SU-DHL-6 (cell line): ENCODE results near the gene PDLIM7.

Experiments
- H2AFZ ChIP-seq: fragments of 200-600 bp; sonication (generic); 2 replicates; pipeline ENCODE4 v1.6.1; 2014; ENCODE audit warnings: low read depth, mild to moderate bottlenecking, moderate library complexity, mixed read lengths, antibody characterized with exemption, low read length; ENCODE audit not compliant: severe bottlenecking
- H3F3A ChIP-seq: fragments of 200-600 bp; shearing (Covaris generic); 2 replicates; pipeline ENCODE4 v1.6.0; 2016; ENCODE audit warnings: antibody characterized with exemption, mild to moderate bottlenecking; ENCODE audit not compliant: insufficient read depth
- H3K27ac ChIP-seq: fragments of 200-600 bp; sonication (generic); 2 replicates; pipeline ENCODE4 v1.5.1; 2016; ENCODE audit warnings: low read depth, mild to moderate bottlenecking, low read length, moderate library complexity, mixed read lengths
- H3K27me3 ChIP-seq: fragments of 200-600 bp; sonication (generic), shearing (Covaris generic); 2 replicates; pipeline ENCODE4 v1.6.0; 2014; ENCODE audit warnings: mild to moderate bottlenecking, low read length
- H3K36me3 ChIP-seq: fragments of 200-600 bp; sonication (generic); 2 replicates; pipeline ENCODE4 v1.6.1; 2014; ENCODE audit warnings: mild to moderate bottlenecking, low read length, mixed read lengths
- H3K4me2 ChIP-seq: fragments of 300-600, 200-600 bp; shearing (Covaris generic), sonication (generic); 2 replicates; pipeline ENCODE4 v1.6.0; 2014; ENCODE audit warnings: low read length, low read depth, mild to moderate bottlenecking; ENCODE audit not compliant: poor library complexity, severe bottlenecking
- H3K4me3 ChIP-seq: fragments of 200-600 bp; sonication (generic); 2 replicates; pipeline ENCODE4 v1.5.1; 2014; ENCODE audit warnings: antibody characterized with exemption, low read length, mild to moderate bottlenecking, mixed read lengths; ENCODE audit not compliant: insufficient read depth, poor library complexity, severe bottlenecking
- H3K79me2 ChIP-seq: fragments of 200-600 bp; sonication (generic); 2 replicates; pipeline ENCODE4 v1.6.1; 2014; ENCODE audit warnings: mild to moderate bottlenecking, low read length, moderate library complexity; ENCODE audit not compliant: insufficient read depth
- H3K9ac ChIP-seq: fragments of 200-600 bp; sonication (generic); 2 replicates; pipeline ENCODE4 v1.7.0; 2014; ENCODE audit warnings: mild to moderate bottlenecking, low read length
- H3K9me2 ChIP-seq: fragments of 200-600 bp; sonication (generic); replicated peaks from 2 replicates; pipeline ENCODE4 v1.6.1; 2014; ENCODE audit warnings: low read length; ENCODE audit not compliant: insufficient read depth
- H3K9me3 ChIP-seq: fragments of 200-600 bp; sonication (generic); 2 replicates; pipeline ENCODE4 v1.6.1; 2014; ENCODE audit warnings: low read length, mixed read lengths; ENCODE audit not compliant: insufficient read depth
- H4K20me1 ChIP-seq: fragments of 200-600 bp; sonication (generic); 2 replicates; pipeline ENCODE4 v1.6.1; 2014; ENCODE audit warnings: low read depth, mild to moderate bottlenecking, antibody characterized with exemption, low read length, moderate library complexity, mixed read lengths
- CTCF ChIP-seq: fragments of 200-600 bp; sonication (generic); IDR thresholded peaks from one replicate; pipeline ENCODE4 v1.5.1; 2017; ENCODE audit warnings: antibody characterized with exemption, mild to moderate bottlenecking, low read length, moderate library complexity; ENCODE audit not compliant: insufficient read depth, poor library complexity, severe bottlenecking
- EZH2phosphoT487 ChIP-seq: fragments of 200-600 bp; sonication (generic), shearing (Covaris generic); conservative IDR thresholded peaks from 2 replicates; pipeline ENCODE4 v1.6.1; 2018; ENCODE audit warnings: mild to moderate bottlenecking, antibody characterized with exemption, low read length, moderate library complexity, mixed read lengths

PDLIM7 gene

GRCh38 chr5:177443144-177443983, 54.0 kb downstream of the PDLIM7 start:
- H3K9me3 ChIP-seq, result no peaks in the 10 kb centered on the region
- no peak overlapping the region for H2AFZ ChIP-seq
- H4K20me1 ChIP-seq, result no peaks in the 10 kb centered on the region
- H3K27ac ChIP-seq, result no peak overlapping the region
- H3K79me2 ChIP-seq, result no peaks in the 10 kb centered on the region
- TF ChIP-seq CTCF (no peak), EZH2phosphoT487 (no peak)
- H3K9me2 ChIP-seq, result no peaks in the 10 kb centered on the region
- H3F3A ChIP-seq, result peaks cover 17% of the 10 kb centered on the region
- no peaks in the 10 kb centered on the region for H3K36me3 ChIP-seq
- no peak overlapping the region for H3K4me2 ChIP-seq
- H3K4me3 ChIP-seq, result no peak overlapping the region
- no peaks in the 10 kb centered on the region for H3K27me3 ChIP-seq
- H3K9ac ChIP-seq, result no peak overlapping the region

- H3K9me2 ChIP-seq, result no peaks in the 10 kb centered on the region
These were observed 55.2 kb downstream of the PDLIM7 start for GRCh38 chr5:177442066-177442826.

GRCh38 chr5:177440990-177441780, 56.2 kb downstream of the PDLIM7 start:
- no peak overlapping the region for H3K9ac ChIP-seq
- no peak overlapping the region for H3K27ac ChIP-seq
- no peaks in the 10 kb centered on the region for H3K27me3 ChIP-seq
- no peaks in the 10 kb centered on the region for H3K79me2 ChIP-seq
- no peaks in the 10 kb centered on the region for H3K9me3 ChIP-seq
- H3K36me3 ChIP-seq, result no peaks in the 10 kb centered on the region
- no peak overlapping the region for H2AFZ ChIP-seq
- TF ChIP-seq CTCF, result no peak
- TF ChIP-seq EZH2phosphoT487, result no peak
- H3K4me2 ChIP-seq, result no peak overlapping the region
- no peaks in the 10 kb centered on the region for H4K20me1 ChIP-seq
- H3K9me2 ChIP-seq, result no peaks in the 10 kb centered on the region
- no peak overlapping the region for H3K4me3 ChIP-seq
- H3F3A ChIP-seq, result peaks cover 14% of the 10 kb centered on the region

More at GRCh38 chr5:177442066-177442826, 55.2 kb downstream of the PDLIM7 start:
- Histone ChIP-seq H3K27ac (no peak overlapping the region), H3K9ac (no peak overlapping the region), H3K27me3 (no peaks in the 10 kb centered on the region), H3K9me3 (no peaks in the 10 kb centered on the region), H3K79me2 (no peaks in the 10 kb centered on the region), H3F3A (peaks cover 14% of the 10 kb centered on the region), H3K4me2 (no peak overlapping the region), H3K4me3 (no peak overlapping the region), H2AFZ (no peak overlapping the region), H4K20me1 (no peaks in the 10 kb centered on the region), H3K36me3 (no peaks in the 10 kb centered on the region)
- no peak for TF ChIP-seq EZH2phosphoT487
- no peak for TF ChIP-seq CTCF
